22Rv1 (cell line): ENCODE data around the gene SMG7.

Experiments used
- ZFX ChIP-seq: fragments of 450-650 bp; IDR thresholded peaks from 2 replicates; pipeline ENCODE4 v1.6.1; 2017; ENCODE audit warnings: antibody characterized with exemption, borderline replicate concordance
- TF ChIP-seq, protein P1 (sequence below): fragments of 450-650 bp; IDR thresholded peaks from 2 replicates; pipeline ENCODE4 v1.5.1; 2017; ENCODE audit warnings: mild to moderate bottlenecking

DNA sequence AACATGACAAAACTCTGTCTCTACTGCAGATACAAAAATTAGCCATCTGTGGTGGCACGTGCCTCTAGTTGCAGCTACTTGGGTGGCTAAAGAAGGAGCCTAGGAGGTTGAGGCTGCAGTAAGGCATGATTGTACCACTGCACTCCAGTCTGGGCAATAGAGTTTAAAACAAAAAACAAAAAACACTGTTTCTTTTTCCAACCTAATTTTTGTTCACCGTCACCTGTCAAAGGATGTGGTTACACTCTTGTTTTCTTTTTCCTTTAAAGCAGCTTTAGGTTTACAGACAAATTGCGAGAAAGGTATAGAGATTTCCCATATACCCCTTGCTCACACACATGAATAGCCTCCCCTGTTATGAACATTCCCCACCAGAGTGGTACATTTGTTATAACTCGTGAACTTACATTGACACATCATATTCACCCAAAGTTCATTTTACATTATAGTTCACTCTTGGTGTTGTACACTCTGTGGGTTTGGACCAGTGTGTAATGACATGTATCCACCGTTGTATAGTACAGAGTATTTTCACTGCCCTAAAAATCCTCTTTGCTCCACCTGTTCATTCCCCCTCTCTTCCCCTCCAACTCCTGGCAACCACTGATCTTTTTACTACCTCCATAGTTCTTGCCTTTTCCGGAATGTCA is 26.2 kb downstream of the SMG7 start:
- TF ChIP-seq, protein P1, sequence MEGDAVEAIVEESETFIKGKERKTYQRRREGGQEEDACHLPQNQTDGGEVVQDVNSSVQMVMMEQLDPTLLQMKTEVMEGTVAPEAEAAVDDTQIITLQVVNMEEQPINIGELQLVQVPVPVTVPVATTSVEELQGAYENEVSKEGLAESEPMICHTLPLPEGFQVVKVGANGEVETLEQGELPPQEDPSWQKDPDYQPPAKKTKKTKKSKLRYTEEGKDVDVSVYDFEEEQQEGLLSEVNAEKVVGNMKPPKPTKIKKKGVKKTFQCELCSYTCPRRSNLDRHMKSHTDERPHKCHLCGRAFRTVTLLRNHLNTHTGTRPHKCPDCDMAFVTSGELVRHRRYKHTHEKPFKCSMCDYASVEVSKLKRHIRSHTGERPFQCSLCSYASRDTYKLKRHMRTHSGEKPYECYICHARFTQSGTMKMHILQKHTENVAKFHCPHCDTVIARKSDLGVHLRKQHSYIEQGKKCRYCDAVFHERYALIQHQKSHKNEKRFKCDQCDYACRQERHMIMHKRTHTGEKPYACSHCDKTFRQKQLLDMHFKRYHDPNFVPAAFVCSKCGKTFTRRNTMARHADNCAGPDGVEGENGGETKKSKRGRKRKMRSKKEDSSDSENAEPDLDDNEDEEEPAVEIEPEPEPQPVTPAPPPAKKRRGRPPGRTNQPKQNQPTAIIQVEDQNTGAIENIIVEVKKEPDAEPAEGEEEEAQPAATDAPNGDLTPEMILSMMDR: no peak
- no peak for TF ChIP-seq ZFX
